ENCODE data around the gene ADAMTS17. TPM values are rescaled to one million over a fixed set of nuclear protein-coding genes. Genes with fewer than 3 reads are reported as not detected.
A peak's percentile ranks its signal among the peaks of the same experiment; 100 is the strongest.
"Not testable (repeated sequence)": the region's sequence is repeated elsewhere in the genome, so short reads cannot be mapped to it uniquely, and the experiment has no call there.

Gene ADAMTS17
- total RNA-seq, 2 experiments from 2014 or later = 0.81 to 1.0 TPM

DNA sequence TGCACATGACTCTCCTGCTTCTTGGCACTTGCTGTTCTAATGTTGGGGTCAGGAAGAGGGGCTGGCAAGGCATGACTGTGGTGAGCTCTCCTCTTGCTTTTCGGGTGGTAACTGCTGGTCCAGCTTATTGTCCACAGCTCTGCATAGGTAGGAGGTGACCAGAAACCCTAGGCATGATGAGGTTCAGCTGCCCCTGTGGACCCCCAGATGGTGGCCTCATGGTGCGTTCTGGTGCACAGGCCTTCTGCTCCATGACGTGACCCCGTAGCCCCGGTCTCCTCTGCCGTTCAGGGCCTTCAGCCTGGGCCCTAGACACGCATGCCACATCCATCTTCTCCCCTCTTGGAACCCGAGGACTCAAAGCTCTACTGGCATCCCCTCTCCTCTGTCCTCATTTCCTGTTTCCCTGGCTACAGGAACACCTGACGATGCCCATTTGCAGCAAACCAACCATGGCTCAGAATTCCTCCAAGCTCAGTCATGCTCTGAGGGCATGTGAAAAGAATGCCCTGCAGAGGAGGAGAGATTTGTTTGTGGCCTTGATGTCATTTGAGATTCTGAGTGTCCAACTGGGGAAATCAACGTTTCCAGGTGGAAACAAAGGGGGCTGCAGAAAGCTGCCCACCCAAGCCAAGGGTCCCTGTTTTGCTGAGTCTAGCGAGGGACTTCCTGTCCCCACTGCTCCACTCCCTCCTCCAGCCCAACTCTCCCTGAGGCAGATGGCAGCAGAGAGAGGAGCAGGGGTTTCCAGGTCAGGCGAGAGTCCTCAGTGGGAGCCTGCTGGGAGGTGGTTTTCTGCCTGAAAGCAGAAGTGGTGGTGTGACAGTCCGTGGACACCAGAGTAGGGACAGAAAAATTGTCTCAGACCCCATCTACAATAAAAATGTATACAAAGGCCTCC lies 409.8 kb downstream of the ADAMTS17 start:
- Mint-ChIP-seq H3K36me3 (ENCODE audit: low read depth) (no peaks in the 10 kb centered on the region), H3K4me1 (ENCODE audit: low read depth) (peaks cover 8% of the 10 kb centered on the region), H3K27me3 (ENCODE audit: low read depth) (no peaks in the 10 kb centered on the region), H3K27ac (no peak overlapping the region), H3K4me3 (no peak overlapping the region), H3K9me3 (no peaks in the 10 kb centered on the region)
- CTCF ChIA-PET = interaction anchor here (1.6 kb wide), 1 partner anchor 418 kb away, joined by 4 read pairs; no protein-coding TSS in a partner anchor
- no peak for DNase-seq
- intact Hi-C loops (cut with micrococcal nuclease) = no loop called here

DNA sequence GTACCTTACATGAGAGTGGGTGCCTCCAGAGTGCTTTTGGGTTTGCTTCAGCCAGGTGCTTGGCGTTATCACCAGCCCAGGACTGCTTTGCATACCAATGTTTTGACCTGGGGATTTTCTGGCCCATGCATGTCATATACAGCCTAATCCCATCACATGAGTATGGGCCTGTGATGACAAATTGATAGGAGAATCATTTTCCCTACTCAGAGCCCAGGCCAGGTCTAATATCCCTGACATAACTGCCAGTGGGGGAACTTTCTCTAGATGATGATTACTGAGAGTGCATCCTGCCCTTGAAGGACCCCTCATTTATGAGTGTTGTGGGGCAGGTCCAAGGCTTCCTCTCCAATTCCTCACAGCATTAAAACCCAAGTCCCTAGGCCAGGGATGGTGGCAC lies 411.1 kb downstream of the ADAMTS17 start:
- Mint-ChIP-seq H3K4me1 (ENCODE audit: low read depth) (peaks cover 12% of the 10 kb centered on the region), H3K4me3 (no peak overlapping the region), H3K36me3 (ENCODE audit: low read depth) (no peaks in the 10 kb centered on the region), H3K27ac (no peak overlapping the region), H3K27me3 (ENCODE audit: low read depth) (no peaks in the 10 kb centered on the region), H3K9me3 (no peaks in the 10 kb centered on the region)
- intact Hi-C loops (cut with micrococcal nuclease) = no loop called here
- DNase-seq = no peak
- CTCF ChIA-PET = no interaction called here

GRCh38 chr15:99929266-99929665 lies 412.5 kb downstream of the ADAMTS17 start:
- Mint-ChIP-seq H3K36me3 (ENCODE audit: low read depth) (no peaks in the 10 kb centered on the region), H3K27me3 (ENCODE audit: low read depth) (no peaks in the 10 kb centered on the region), H3K4me3 (peak overlapping the region; percentile 32), H3K9me3 (no peaks in the 10 kb centered on the region), H3K4me1 (ENCODE audit: low read depth) (peaks cover 13% of the 10 kb centered on the region), H3K27ac (no peak overlapping the region)
- CTCF ChIA-PET = interaction anchor here (1.0 to 1.7 kb wide), 5 partner anchors 52 to 421 kb away, joined by 4 to 14 read pairs (median 4); no protein-coding TSS in a partner anchor
- no peak for DNase-seq
- intact Hi-C loops (cut with micrococcal nuclease) = loop anchor here (2.0 to 10.0 kb wide), 7 partner anchors 182 to 674 kb away; partner anchors contain the start of genes ASB7, LINS1 and LYSMD4

- CTCF ChIA-PET = interaction anchor here (1.0 to 1.7 kb wide), 5 partner anchors 53 to 421 kb away, joined by 4 to 14 read pairs (median 4); no protein-coding TSS in a partner anchor
- Mint-ChIP-seq H3K36me3 (ENCODE audit: low read depth) (no peaks in the 10 kb centered on the region), H3K4me1 (ENCODE audit: low read depth) (peaks cover 13% of the 10 kb centered on the region), H3K9me3 (no peaks in the 10 kb centered on the region), H3K27me3 (ENCODE audit: low read depth) (no peaks in the 10 kb centered on the region), H3K27ac (peak overlapping the region; percentile 56), H3K4me3 (peak overlapping the region; percentile 79)
- peak; percentile 83 for DNase-seq
- intact Hi-C loops (cut with micrococcal nuclease) = loop anchor here (2.0 to 10.0 kb wide), 7 partner anchors 182 to 674 kb away; partner anchors contain the start of genes ASB7, LINS1 and LYSMD4
Measured at GRCh38 chr15:99928429-99928981, 413.3 kb downstream of the ADAMTS17 start.

GRCh38 chr15:99926532-99926931 lies 415.2 kb downstream of the ADAMTS17 start:
- DNase-seq; H3K36me3 Mint-ChIP-seq (ENCODE audit: low read depth); H3K4me3 Mint-ChIP-seq; H3K27me3 Mint-ChIP-seq (ENCODE audit: low read depth); H3K27ac Mint-ChIP-seq; H3K9me3 Mint-ChIP-seq: not testable (repeated sequence)
- CTCF ChIA-PET = interaction anchor here (1.4 kb wide), 1 partner anchor 423 kb away, joined by 6 read pairs; no protein-coding TSS in a partner anchor
- intact Hi-C loops (cut with micrococcal nuclease) = loop anchor here (5.0 to 10.0 kb wide), 2 partner anchors 194 to 652 kb away; partner anchors contain the start of gene LYSMD4
- peaks cover 13% of the 10 kb centered on the region for H3K4me1 Mint-ChIP-seq (ENCODE audit: low read depth)

DNA sequence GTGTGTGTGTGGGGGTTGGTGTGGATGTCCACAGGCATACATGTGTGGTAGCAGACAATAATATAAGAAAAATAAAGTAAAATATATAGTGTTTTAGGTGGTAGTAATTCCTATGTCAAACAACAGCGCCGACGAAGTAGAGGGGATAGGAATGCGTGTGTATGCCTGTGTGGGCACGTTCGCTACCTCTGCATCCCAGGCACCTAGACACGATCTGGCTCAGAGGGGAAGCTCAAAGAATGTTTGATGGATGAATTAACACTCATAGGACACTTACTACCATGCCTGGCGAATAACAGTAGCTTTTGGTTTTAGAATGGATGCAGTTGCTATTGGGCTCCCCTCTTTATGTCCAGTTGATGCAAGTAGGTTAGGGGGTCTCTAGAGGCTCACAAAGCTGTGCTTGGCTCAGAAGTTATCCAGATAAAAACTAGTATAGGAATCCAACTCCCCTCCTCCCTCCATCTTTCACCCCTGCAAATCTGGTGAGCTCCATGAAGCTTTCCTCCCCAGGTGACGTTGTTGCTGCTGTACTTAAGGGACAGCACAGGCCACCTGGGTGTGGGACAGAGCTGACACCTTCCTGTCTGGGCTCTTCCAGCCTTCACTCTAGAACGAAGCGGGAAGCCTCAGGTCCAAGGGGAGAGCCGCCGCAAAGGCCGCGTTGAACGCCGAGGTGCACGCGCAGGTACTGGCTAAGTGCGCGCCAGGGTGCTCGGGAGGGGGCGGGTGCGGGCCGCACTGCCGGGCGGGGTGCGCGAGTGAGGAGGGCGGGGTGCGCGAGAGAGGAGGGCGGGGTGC lies 415.9 kb downstream of the ADAMTS17 start:
- H3K27ac Mint-ChIP-seq = peak overlapping the region; percentile 59
- DNase-seq = peak; percentile 78
- no peaks in the 10 kb centered on the region for H3K36me3 Mint-ChIP-seq (ENCODE audit: low read depth)
- H3K4me3 Mint-ChIP-seq = peak overlapping the region; percentile 85
- H3K4me1 Mint-ChIP-seq (ENCODE audit: low read depth) = peaks cover 13% of the 10 kb centered on the region
- H3K27me3 Mint-ChIP-seq (ENCODE audit: low read depth) = peaks cover 2% of the 10 kb centered on the region
- CTCF ChIA-PET = interaction anchor here (0.6 to 3.0 kb wide), 6 partner anchors 17 to 673 kb away, joined by 3 to 12 read pairs (median 3); no protein-coding TSS in a partner anchor
- intact Hi-C loops (cut with micrococcal nuclease) = loop anchor here (5.0 to 10.0 kb wide), 2 partner anchors 194 to 651 kb away; partner anchors contain the start of gene LYSMD4
- H3K9me3 Mint-ChIP-seq = no peaks in the 10 kb centered on the region

DNA sequence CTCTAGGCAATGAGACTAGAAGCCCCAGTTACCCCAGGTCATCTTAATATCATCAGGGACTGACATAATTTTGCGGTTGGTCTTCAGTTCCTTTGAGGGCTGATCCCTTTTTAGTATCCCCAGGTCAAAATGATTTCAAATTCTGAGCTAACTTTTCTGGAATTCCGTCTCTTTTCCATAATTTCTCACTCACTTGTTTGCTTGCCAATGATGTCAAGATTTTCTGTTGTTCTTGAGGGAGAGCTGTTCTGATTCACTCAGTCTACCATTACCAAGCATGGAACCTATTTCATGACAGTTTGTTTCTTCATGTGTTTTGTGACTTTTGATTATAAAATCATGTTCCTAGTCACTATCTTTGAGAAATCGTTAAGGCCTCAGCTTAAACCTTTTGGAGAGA lies 418.1 kb downstream of the ADAMTS17 start:
- no peaks in the 10 kb centered on the region for H3K9me3 Mint-ChIP-seq
- no peaks in the 10 kb centered on the region for H3K36me3 Mint-ChIP-seq (ENCODE audit: low read depth)
- peaks cover 7% of the 10 kb centered on the region for H3K4me1 Mint-ChIP-seq (ENCODE audit: low read depth)
- CTCF ChIA-PET = interaction anchor here (1.2 to 3.0 kb wide), 2 partner anchors 20 to 415 kb away, joined by 4 to 12 read pairs; no protein-coding TSS in a partner anchor
- peaks cover 9% of the 10 kb centered on the region for H3K27me3 Mint-ChIP-seq (ENCODE audit: low read depth)
- intact Hi-C loops (cut with micrococcal nuclease) = loop anchor here (10.0 kb wide), 1 partner anchor 649 kb away; no protein-coding TSS in a partner anchor
- H3K4me3 Mint-ChIP-seq = no peak overlapping the region
- no peak for DNase-seq
- H3K27ac Mint-ChIP-seq = no peak overlapping the region

Other genes starting within 250 kb of the ADAMTS17 start
- under 1 TPM; 0.21 to 0.25 TPM for gene CERS3, start 187.0 kb upstream of the ADAMTS17 start, total RNA-seq

Data from activated naive CD4-positive, alpha-beta T cell treated with anti-CD3 and anti-CD28 coated beads for 36 hours (primary cell).